ENCODE data around the gene MYH14.

The MYH14 gene

GRCh38 chr19:50215820-50216219 is 12.4 kb downstream of the MYH14 start:
- Histone ChIP-seq H3K9me2 (replicated peaks; ENCODE audit: insufficient read depth, low read length) (no peaks in the 10 kb centered on the region), H3F3A (ENCODE audit: insufficient read depth) (no peaks in the 10 kb centered on the region), H3K9ac (ENCODE audit: low read length) (no peak overlapping the region), H3K36me3 (ENCODE audit: low read length) (no peaks in the 10 kb centered on the region), H4K20me1 (ENCODE audit: low read depth, low read length) (no peaks in the 10 kb centered on the region), H3K27ac (ENCODE audit: low read depth, low read length) (no peak overlapping the region), H3K27me3 (ENCODE audit: low read length) (no peaks in the 10 kb centered on the region), H3K4me2 (ENCODE audit: low read depth, low read length, poor library complexity, severe bottlenecking) (no peak overlapping the region), H2AFZ (ENCODE audit: low read depth, low read length, severe bottlenecking) (no peak overlapping the region), H3K9me3 (ENCODE audit: insufficient read depth, low read length) (no peaks in the 10 kb centered on the region), H3K4me3 (ENCODE audit: insufficient read depth, low read length, poor library complexity, severe bottlenecking) (no peak overlapping the region), H3K79me2 (ENCODE audit: insufficient read depth, low read length) (no peaks in the 10 kb centered on the region)
- TF ChIP-seq CTCF (IDR thresholded peaks at IDR 0.05; ENCODE audit: insufficient read depth, low read length, poor library complexity, severe bottlenecking) (no peak), EZH2phosphoT487 (conservative IDR thresholded peaks at IDR 0.05; ENCODE audit: low read length) (no peak)

- H3F3A ChIP-seq (ENCODE audit: insufficient read depth): no peaks in the 10 kb centered on the region
- no peaks in the 10 kb centered on the region for H3K36me3 ChIP-seq (ENCODE audit: low read length)
- no peaks in the 10 kb centered on the region for H3K9me2 ChIP-seq (replicated peaks; ENCODE audit: insufficient read depth, low read length)
- no peak overlapping the region for H3K4me2 ChIP-seq (ENCODE audit: low read depth, low read length, poor library complexity, severe bottlenecking)
- no peak overlapping the region for H3K9ac ChIP-seq (ENCODE audit: low read length)
- no peaks in the 10 kb centered on the region for H3K79me2 ChIP-seq (ENCODE audit: insufficient read depth, low read length)
- no peaks in the 10 kb centered on the region for H4K20me1 ChIP-seq (ENCODE audit: low read depth, low read length)
- H2AFZ ChIP-seq (ENCODE audit: low read depth, low read length, severe bottlenecking): no peak overlapping the region
- TF ChIP-seq CTCF (IDR thresholded peaks at IDR 0.05; ENCODE audit: insufficient read depth, low read length, poor library complexity, severe bottlenecking): no peak
- no peak for TF ChIP-seq EZH2phosphoT487 (conservative IDR thresholded peaks at IDR 0.05; ENCODE audit: low read length)
- no peaks in the 10 kb centered on the region for H3K9me3 ChIP-seq (ENCODE audit: insufficient read depth, low read length)
- no peaks in the 10 kb centered on the region for H3K27me3 ChIP-seq (ENCODE audit: low read length)
- no peak overlapping the region for H3K27ac ChIP-seq (ENCODE audit: low read depth, low read length)
- no peak overlapping the region for H3K4me3 ChIP-seq (ENCODE audit: insufficient read depth, low read length, poor library complexity, severe bottlenecking)
These were observed 17.7 kb downstream of the MYH14 start for GRCh38 chr19:50221087-50221486.

- Histone ChIP-seq H4K20me1 (ENCODE audit: low read depth, low read length) (no peaks in the 10 kb centered on the region), H3K79me2 (ENCODE audit: insufficient read depth, low read length) (no peaks in the 10 kb centered on the region), H2AFZ (ENCODE audit: low read depth, low read length, severe bottlenecking) (no peak overlapping the region), H3K4me2 (ENCODE audit: low read depth, low read length, poor library complexity, severe bottlenecking) (no peak overlapping the region), H3K9me2 (replicated peaks; ENCODE audit: insufficient read depth, low read length) (no peaks in the 10 kb centered on the region), H3K9ac (ENCODE audit: low read length) (no peak overlapping the region), H3K27me3 (ENCODE audit: low read length) (no peaks in the 10 kb centered on the region), H3K9me3 (ENCODE audit: insufficient read depth, low read length) (no peaks in the 10 kb centered on the region), H3K36me3 (ENCODE audit: low read length) (no peaks in the 10 kb centered on the region), H3K4me3 (ENCODE audit: insufficient read depth, low read length, poor library complexity, severe bottlenecking) (no peak overlapping the region), H3F3A (ENCODE audit: insufficient read depth) (no peaks in the 10 kb centered on the region), H3K27ac (ENCODE audit: low read depth, low read length) (no peak overlapping the region)
- TF ChIP-seq CTCF (IDR thresholded peaks at IDR 0.05; ENCODE audit: insufficient read depth, low read length, poor library complexity, severe bottlenecking) (no peak), EZH2phosphoT487 (conservative IDR thresholded peaks at IDR 0.05; ENCODE audit: low read length) (no peak)
These were observed 19.4 kb downstream of the MYH14 start for GRCh38 chr19:50222691-50223438.
